K562 (cell line): Measurements from ENCODE around the gene EMILIN1. TPM values are rescaled to one million over a fixed set of nuclear protein-coding genes. Genes with fewer than 3 reads are reported as not detected.

Experiments
- BRF1 ChIP-seq: IDR thresholded peaks from 3 replicates; pipeline ENCODE4 v1.6.1; 2011; ENCODE audit warnings: borderline replicate concordance, mild to moderate bottlenecking; ENCODE audit not compliant: insufficient read length; ENCODE audit errors: extremely low read depth
- CHCHD3 ChIP-seq: fragments of 250-450 bp; sonication (Bioruptor Pico); IDR thresholded peaks from 2 replicates; pipeline ENCODE4 v2.1.2; 2022; ENCODE audit warnings: mild to moderate bottlenecking
- GABPB2 ChIP-seq: fragments of 250-450 bp; sonication (Bioruptor Pico); conservative IDR thresholded peaks from 2 replicates; pipeline ENCODE4 v1.5.1; 2021; ENCODE audit warnings: mild to moderate bottlenecking
- GTF3C2 ChIP-seq: IDR thresholded peaks from 3 replicates; pipeline ENCODE4 v1.6.1; 2011; ENCODE audit warnings: borderline replicate concordance, mild to moderate bottlenecking, moderate library complexity; ENCODE audit not compliant: insufficient read length; ENCODE audit errors: extremely low read depth
- HBP1 ChIP-seq: fragments of 450-650 bp; formaldehyde crosslinking; IDR thresholded peaks from 2 replicates; pipeline ENCODE4 v1.4.0; 2022; ENCODE audit warnings: missing genetic modification characterization
- KLF13 ChIP-seq: fragments of 450-650 bp; IDR thresholded peaks from 2 replicates; pipeline ENCODE4 v1.6.1; 2016; ENCODE audit warnings: missing genetic modification characterization, low read depth, mild to moderate bottlenecking, missing compliant biosample characterization, moderate library complexity, borderline replicate concordance
- NKRF ChIP-seq: fragments of 450-650 bp; IDR thresholded peaks from 2 replicates; pipeline ENCODE4 v1.6.1; 2016; ENCODE audit warnings: borderline replicate concordance
- OTX1 ChIP-seq: fragments of 450-650 bp; formaldehyde crosslinking; IDR thresholded peaks from 2 replicates; pipeline ENCODE4 v1.4.0; 2022; ENCODE audit warnings: mild to moderate bottlenecking
- RNF2 ChIP-seq: sonication (generic); IDR thresholded peaks from 2 replicates; pipeline ENCODE4 v1.6.1; 2016
- SRSF9 ChIP-seq: fragments of 200-400 bp; formaldehyde crosslinking; IDR thresholded peaks from 2 replicates; pipeline ENCODE4 v1.6.1; 2017; ENCODE audit warnings: low read depth, low read length, borderline replicate concordance
- WHSC1 ChIP-seq: IDR thresholded peaks from one replicate; pipeline ENCODE4 v1.6.1; 2012; ENCODE audit warnings: low read length, control low read depth, inconsistent platforms
- ZNF121 ChIP-seq: sonication (generic); formaldehyde crosslinking; conservative IDR thresholded peaks from 2 replicates; pipeline ENCODE4 v1.8.0; 2022; ENCODE audit warnings: missing genetic modification reagents
- ZNF184 ChIP-seq: sonication (generic); formaldehyde crosslinking; IDR thresholded peaks from 2 replicates; pipeline ENCODE4 v1.5.0; 2020; ENCODE audit warnings: missing genetic modification reagents
- ZNF253 ChIP-seq: fragments of 250-450 bp; sonication (Bioruptor Pico); conservative IDR thresholded peaks from 2 replicates; pipeline ENCODE4 v1.6.1; 2021; ENCODE audit warnings: mild to moderate bottlenecking
- polyA plus RNA-seq, 8 experiments: library from polyadenylated mRNA; depleted of rRNA in 4 of 8; stranded (reverse) in 5 of 8; unstranded in 3 of 8; fragments of >200 nt; fragmentation: Nextera tagmentation in 2 of 8; fragmentation: Illumina TruSeq in 1 of 8; extraction: Ambion mirVana in 2 of 8; extraction: Trizol in 1 of 8; gene quantifications; 2 replicates each; pipeline versions ENCODE4 v1.2.1 to v1.2.3, GENCODE V29; 2011 to 2014; ENCODE audit warnings: inconsistent platforms in 1 of 8, missing spikeins in 1 of 8
- total RNA-seq, 7 experiments: library from RNA; depleted of rRNA in 6 of 7; stranded (reverse); fragments of >200 nt in 6 of 7; fragmentation: Illumina TruSeq in 2 of 7; extraction: Trizol in 2 of 7; gene quantifications; 2 replicates each; pipeline versions ENCODE4 v1.2.1 to v1.2.3, GENCODE V29; 2011 to 2021; ENCODE audit warnings: low replicate concordance in 1 of 7
- TF ChIP-seq, protein P1 (sequence below): fragments of 250-450 bp; sonication (Bioruptor Pico); IDR thresholded peaks from 2 replicates; pipeline ENCODE4 v1.5.1; 2021; ENCODE audit warnings: mild to moderate bottlenecking

The EMILIN1 gene
- total and polyA plus RNA-seq, 9 of the 15 experiments (the other 6 are each of a cell fraction or from before 2014, with no cell fraction given) = 0.04 to 2.7 (median 0.54) TPM; not detected in 2

GRCh38 chr2:27050996-27051901 is 27.2 kb upstream of the EMILIN1 start, which contains the start of gene AGBL5 (continued):
- TF ChIP-seq KLF13 (peak; percentile 42), RNF2 (peak; percentile 88), GTF3C2 (peak; percentile 95), ZNF121 (no peak), ZNF184 (no peak), SRSF9 (no peak), NKRF (no peak; the same call in 1 of the 2 replicates), ZNF253 (CRISPR knock-in tag) (no peak; the same call in 1 of the 2 replicates), WHSC1 (no peak), BRF1 (peak; percentile 93), CHCHD3 (CRISPR knock-in tag) (peak; percentile 90), OTX1 (CRISPR knock-in tag) (0 out of 2 replicates have a peak, but pooled peaks have one; percentile 19), GABPB2 (CRISPR knock-in tag) (no peak), HBP1 (CRISPR knock-in tag) (peak; percentile 69; the same call in 1 of the 2 replicates)
- TF ChIP-seq, protein P1, sequence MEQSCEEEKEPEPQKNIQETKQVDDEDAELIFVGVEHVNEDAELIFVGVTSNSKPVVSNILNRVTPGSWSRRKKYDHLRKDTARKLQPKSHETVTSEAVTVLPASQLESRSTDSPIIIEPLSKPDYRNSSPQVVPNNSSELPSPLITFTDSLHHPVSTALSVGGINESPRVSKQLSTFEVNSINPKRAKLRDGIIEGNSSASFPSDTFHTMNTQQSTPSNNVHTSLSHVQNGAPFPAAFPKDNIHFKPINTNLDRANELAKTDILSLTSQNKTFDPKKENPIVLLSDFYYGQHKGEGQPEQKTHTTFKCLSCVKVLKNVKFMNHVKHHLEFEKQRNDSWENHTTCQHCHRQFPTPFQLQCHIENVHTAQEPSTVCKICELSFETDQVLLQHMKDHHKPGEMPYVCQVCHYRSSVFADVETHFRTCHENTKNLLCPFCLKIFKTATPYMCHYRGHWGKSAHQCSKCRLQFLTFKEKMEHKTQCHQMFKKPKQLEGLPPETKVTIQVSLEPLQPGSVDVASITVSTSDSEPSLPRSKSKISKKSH (CRISPR knock-in tag) = no peak
